Esophagus squamous epithelium (tissue), 4 donors: ENCODE results near the gene SSR4.

ENCODE experiments used
- POLR2A ChIP-seq, 4 donors: fragments of 450-650 bp; IDR thresholded peaks; one replicate each; pipeline ENCODE4 v1.6.1; 2017; ENCODE audit warnings: antibody characterized with exemption in 4 of 4, mild to moderate bottlenecking in 4 of 4, moderate library complexity in 3 of 4
- TF ChIP-seq, protein P1 (sequence below), 6 experiments: fragments of 450-650 bp in 4 of 6; fragments of 200-600 bp in 2 of 6; sonication (generic) in 2 of 6; IDR thresholded peaks; one replicate each; pipeline ENCODE4 v1.5.1; 2016 to 2019; ENCODE audit warnings: antibody characterized with exemption in 6 of 6, mild to moderate bottlenecking in 4 of 6, moderate library complexity in 4 of 6

- TF ChIP-seq, protein P1, sequence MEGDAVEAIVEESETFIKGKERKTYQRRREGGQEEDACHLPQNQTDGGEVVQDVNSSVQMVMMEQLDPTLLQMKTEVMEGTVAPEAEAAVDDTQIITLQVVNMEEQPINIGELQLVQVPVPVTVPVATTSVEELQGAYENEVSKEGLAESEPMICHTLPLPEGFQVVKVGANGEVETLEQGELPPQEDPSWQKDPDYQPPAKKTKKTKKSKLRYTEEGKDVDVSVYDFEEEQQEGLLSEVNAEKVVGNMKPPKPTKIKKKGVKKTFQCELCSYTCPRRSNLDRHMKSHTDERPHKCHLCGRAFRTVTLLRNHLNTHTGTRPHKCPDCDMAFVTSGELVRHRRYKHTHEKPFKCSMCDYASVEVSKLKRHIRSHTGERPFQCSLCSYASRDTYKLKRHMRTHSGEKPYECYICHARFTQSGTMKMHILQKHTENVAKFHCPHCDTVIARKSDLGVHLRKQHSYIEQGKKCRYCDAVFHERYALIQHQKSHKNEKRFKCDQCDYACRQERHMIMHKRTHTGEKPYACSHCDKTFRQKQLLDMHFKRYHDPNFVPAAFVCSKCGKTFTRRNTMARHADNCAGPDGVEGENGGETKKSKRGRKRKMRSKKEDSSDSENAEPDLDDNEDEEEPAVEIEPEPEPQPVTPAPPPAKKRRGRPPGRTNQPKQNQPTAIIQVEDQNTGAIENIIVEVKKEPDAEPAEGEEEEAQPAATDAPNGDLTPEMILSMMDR (IDR thresholded peaks at IDR 0.05) = no peak
- no peak for TF ChIP-seq POLR2A (IDR thresholded peaks at IDR 0.05)
Observed at GRCh38 chrX:153779891-153780677, 14.4 kb upstream of the SSR4 start.
